B cell (primary cell): ENCODE results near the gene TRIM15. TPM values are rescaled to one million over a fixed set of nuclear protein-coding genes. Genes with fewer than 3 reads are reported as not detected.

ENCODE experiments used
- ATAC-seq: fragments of 200-7000 bp; cut with Tn5 transposase; one replicate; pipeline ENCODE4 v1.10.0; 2021; ENCODE audit warnings: low read depth, mild to moderate bottlenecking, moderate number of reproducible peaks, moderate library complexity
- CTCF ChIA-PET: fragments of 350-600 bp; sonication (Branson Sonifier 250); formaldehyde crosslinking; loops from one replicate; lab custom pipeline; 2021; ENCODE audit warnings: antibody characterized with exemption, inconsistent platforms; lab: Charles Lee
- POLR2A ChIA-PET: fragments of 350-600 bp; sonication (Branson Sonifier 250); formaldehyde crosslinking; loops from one replicate; lab custom pipeline; 2021; ENCODE audit warnings: antibody characterized with exemption; lab: Charles Lee
- DNase-seq: peaks from one replicate; pipeline ENCODE4 v3.0.0; 2013
- H2AFZ ChIP-seq: 2 replicates; pipeline ENCODE4 v1.6.1; 2012; ENCODE audit warnings: mild to moderate bottlenecking, low read depth, low read length; ENCODE audit not compliant: insufficient read depth, poor library complexity, severe bottlenecking
- H3K27ac ChIP-seq, 2 donors: 1 replicate in 1 of 2; 2 replicates in 1 of 2; pipeline ENCODE4 v1.5.1; 2012 to 2013; ENCODE audit warnings: low read length in 2 of 2, mild to moderate bottlenecking in 2 of 2, moderate library complexity in 1 of 2
- H3K27me3 ChIP-seq, 4 experiments: fragments of 200-600 bp in 1 of 4; sonication (generic) in 1 of 4; replicated peaks in 1 of 4; 1 replicate in 2 of 4; 2 replicates in 2 of 4; pipeline versions ENCODE4 v1.6.1 to v1.7.0; 2013 to 2016; ENCODE audit warnings: low read length in 3 of 4, mild to moderate bottlenecking in 2 of 4, mixed read lengths in 1 of 4, moderate library complexity in 1 of 4; ENCODE audit not compliant: insufficient read depth in 4 of 4, control insufficient read depth in 3 of 4; ENCODE audit errors: control extremely low read depth in 1 of 4
- H3K36me3 ChIP-seq, 2 experiments: replicated peaks in 1 of 2; 1 replicate in 1 of 2; 2 replicates in 1 of 2; pipeline versions ENCODE4 v1.6.1 to v1.7.1; 2013; ENCODE audit warnings: low read length in 1 of 2; ENCODE audit not compliant: insufficient read depth in 2 of 2, control insufficient read depth in 1 of 2; ENCODE audit errors: control extremely low read depth in 1 of 2, extremely low read depth in 1 of 2
- H3K4me1 ChIP-seq, 2 donors: fragments of 200-600 bp in 1 of 2; sonication (generic) in 1 of 2; 1 replicate in 1 of 2; 2 replicates in 1 of 2; pipeline versions ENCODE4 v1.5.1 to v1.6.1; 2013 to 2017; ENCODE audit warnings: low read length in 2 of 2; ENCODE audit not compliant: control insufficient read depth in 2 of 2, insufficient read depth in 2 of 2
- H3K4me2 ChIP-seq: replicated peaks from 2 replicates; pipeline ENCODE3; 2012; ENCODE audit warnings: mild to moderate bottlenecking, low read depth, low read length; ENCODE audit not compliant: poor library complexity, severe bottlenecking
- H3K4me3 ChIP-seq, 5 experiments: fragments of 200-600 bp in 1 of 5; sonication (generic) in 1 of 5; 1 replicate in 3 of 5; 2 replicates in 2 of 5; pipeline versions ENCODE4 v1.5.1 to v1.7.0; 2011 to 2016; ENCODE audit warnings: low read length in 4 of 5, mild to moderate bottlenecking in 4 of 5, low read depth in 2 of 5, control low read depth in 1 of 5, moderate library complexity in 1 of 5; ENCODE audit not compliant: insufficient read depth in 1 of 5; ENCODE audit errors: control extremely low read depth in 1 of 5, extremely low read depth in 1 of 5
- H3K79me2 ChIP-seq: fragments of 200-600 bp; sonication (generic); one replicate; pipeline ENCODE4 v1.6.0; 2016; ENCODE audit warnings: low read length; ENCODE audit not compliant: control insufficient read depth, insufficient read depth
- H3K9ac ChIP-seq: fragments of 200-600 bp; sonication (generic); 2 replicates; pipeline ENCODE4 v1.6.1; 2017; ENCODE audit warnings: mild to moderate bottlenecking, low read length, moderate library complexity
- H3K9me3 ChIP-seq, 3 donors: one replicate each; pipeline versions ENCODE4 v1.6.1 to v1.7.1; 2013; ENCODE audit warnings: low read length in 2 of 3; ENCODE audit not compliant: control insufficient read depth in 2 of 3, insufficient read depth in 1 of 3; ENCODE audit errors: control extremely low read depth in 1 of 3
- H4K20me1 ChIP-seq: 2 replicates; pipeline ENCODE4 v1.6.0; 2012; ENCODE audit warnings: mild to moderate bottlenecking, low read length; ENCODE audit not compliant: insufficient read depth, control insufficient read depth, poor library complexity, severe bottlenecking
- H3K27ac Mint-ChIP-seq: one replicate; pipeline ENCODE4 v1.8.0; 2021; ENCODE audit warnings: mixed read lengths
- H3K27me3 Mint-ChIP-seq: one replicate; pipeline ENCODE4 v1.8.0; 2021; ENCODE audit warnings: mixed read lengths
- H3K4me1 Mint-ChIP-seq: one replicate; pipeline ENCODE4 v1.8.0; 2021; ENCODE audit warnings: mixed read lengths
- H3K4me3 Mint-ChIP-seq: one replicate; pipeline ENCODE4 v1.8.0; 2021; ENCODE audit warnings: mixed read lengths
- H3K9me3 Mint-ChIP-seq: one replicate; pipeline ENCODE4 v1.8.0; 2022; ENCODE audit warnings: mixed read lengths; ENCODE audit not compliant: insufficient read depth
- EZH2 ChIP-seq: IDR thresholded peaks from 2 replicates; pipeline ENCODE4 v1.6.1; 2012; ENCODE audit warnings: borderline replicate concordance, low read depth, mild to moderate bottlenecking, moderate library complexity, low read length; ENCODE audit not compliant: insufficient read depth, poor library complexity, severe bottlenecking
- WGBS: methylation state at CpG from one replicate; pipeline ENCODE4 v1.1.5; 2013; ENCODE audit warnings: missing lambda C conversion rate; ENCODE audit not compliant: insufficient coverage; 5-methylcytosine and 5-hydroxymethylcytosine counted together
- intact Hi-C: fragments of 100-400 bp; cut with micrococcal nuclease; formaldehyde crosslinking; loops from one replicate; pipeline ENCODE4 v1.10.0; 2022
- polyA plus RNA-seq: library from polyadenylated mRNA; depleted of rRNA; stranded (reverse); fragments of >200 nt; gene quantifications from 2 replicates; pipeline ENCODE4 v1.2.3, GENCODE V29; 2012
- total RNA-seq, 2 donors: library from RNA; stranded (reverse); fragments of 120-200 nt in 1 of 2; gene quantifications; 1 replicate in 1 of 2; 2 replicates in 1 of 2; pipeline versions ENCODE4 v1.2.3 to v1.2.4, GENCODE V29; 2013 to 2022
- TF ChIP-seq, protein P1 (sequence below): fragments of 200-600 bp; IDR thresholded peaks from one replicate; pipeline ENCODE4 v1.8.0; 2022; ENCODE audit warnings: antibody characterized with exemption, mild to moderate bottlenecking

The TRIM15 gene
- total and polyA plus RNA-seq, 2 donors (not counting 1 experiment from before 2014, with no cell fraction given): not detected

DNA sequence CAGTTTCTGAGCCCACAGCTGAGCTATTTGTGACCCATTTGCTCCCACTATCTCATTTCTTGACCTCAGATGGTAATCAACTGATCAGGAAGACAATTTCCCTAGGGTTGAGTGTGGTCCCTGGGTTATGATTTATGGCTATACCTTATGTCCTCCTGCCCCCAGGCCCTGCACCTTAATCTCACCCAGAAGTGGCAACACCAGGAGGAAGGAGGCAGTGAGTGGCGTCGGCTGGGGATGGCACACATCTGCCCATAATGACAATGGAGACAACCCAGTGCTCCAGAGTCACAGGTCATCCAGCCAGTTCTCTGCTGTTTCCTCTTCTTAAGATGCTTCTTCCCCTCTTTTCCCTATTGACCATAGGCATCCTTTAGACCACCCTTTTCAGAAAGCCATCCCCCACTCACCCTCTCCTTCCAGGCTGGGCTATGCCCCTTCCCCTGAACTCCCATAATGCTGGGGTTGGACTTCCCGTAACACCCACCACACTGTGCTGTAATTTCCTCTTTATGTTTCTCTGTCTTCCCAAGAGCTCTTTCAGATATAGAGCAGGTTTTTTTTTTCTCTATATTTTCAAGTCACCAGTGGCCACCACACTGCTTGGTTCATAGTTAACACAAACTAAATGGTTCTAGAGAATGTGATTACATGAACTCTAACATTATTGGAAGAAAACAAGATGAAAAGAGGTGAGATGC is 10.3 kb upstream of the TRIM15 start:
- Histone ChIP-seq H3K4me3 (no peak overlapping the region), H3K4me1 (no peaks in the 10 kb centered on the region), H3K27ac (no peak overlapping the region), H3K36me3 (no peaks in the 10 kb centered on the region), H4K20me1 (no peaks in the 10 kb centered on the region), H3K9me3 (no peaks in the 10 kb centered on the region), H2AFZ (no peak overlapping the region), H3K4me2 (no peak overlapping the region), H3K27me3 (peaks cover 0 to 33% (median 12%) of the 10 kb centered on the region in 4 experiments), H3K9ac (no peak overlapping the region), H3K79me2 (no peaks in the 10 kb centered on the region)
- DNase-seq (no peak), ATAC-seq (no peak)
- CTCF ChIA-PET: interaction anchor here (1.0 kb wide), 1 partner anchor 18 kb away, joined by 4 read pairs; no protein-coding TSS in a partner anchor
- 82% methylated on average over 2 of the region's 3 CpGs for WGBS
- H3K27ac Mint-ChIP-seq: no peak overlapping the region
- H3K4me3 Mint-ChIP-seq: no peak overlapping the region
- peaks cover 50% of the 10 kb centered on the region for H3K27me3 Mint-ChIP-seq
- intact Hi-C loops: no loop called here
- TF ChIP-seq EZH2: no peak
- TF ChIP-seq, protein P1, sequence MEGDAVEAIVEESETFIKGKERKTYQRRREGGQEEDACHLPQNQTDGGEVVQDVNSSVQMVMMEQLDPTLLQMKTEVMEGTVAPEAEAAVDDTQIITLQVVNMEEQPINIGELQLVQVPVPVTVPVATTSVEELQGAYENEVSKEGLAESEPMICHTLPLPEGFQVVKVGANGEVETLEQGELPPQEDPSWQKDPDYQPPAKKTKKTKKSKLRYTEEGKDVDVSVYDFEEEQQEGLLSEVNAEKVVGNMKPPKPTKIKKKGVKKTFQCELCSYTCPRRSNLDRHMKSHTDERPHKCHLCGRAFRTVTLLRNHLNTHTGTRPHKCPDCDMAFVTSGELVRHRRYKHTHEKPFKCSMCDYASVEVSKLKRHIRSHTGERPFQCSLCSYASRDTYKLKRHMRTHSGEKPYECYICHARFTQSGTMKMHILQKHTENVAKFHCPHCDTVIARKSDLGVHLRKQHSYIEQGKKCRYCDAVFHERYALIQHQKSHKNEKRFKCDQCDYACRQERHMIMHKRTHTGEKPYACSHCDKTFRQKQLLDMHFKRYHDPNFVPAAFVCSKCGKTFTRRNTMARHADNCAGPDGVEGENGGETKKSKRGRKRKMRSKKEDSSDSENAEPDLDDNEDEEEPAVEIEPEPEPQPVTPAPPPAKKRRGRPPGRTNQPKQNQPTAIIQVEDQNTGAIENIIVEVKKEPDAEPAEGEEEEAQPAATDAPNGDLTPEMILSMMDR: no peak
- H3K4me1 Mint-ChIP-seq: no peaks in the 10 kb centered on the region
- no peaks in the 10 kb centered on the region for H3K9me3 Mint-ChIP-seq
- POLR2A ChIA-PET: no interaction called here

DNA sequence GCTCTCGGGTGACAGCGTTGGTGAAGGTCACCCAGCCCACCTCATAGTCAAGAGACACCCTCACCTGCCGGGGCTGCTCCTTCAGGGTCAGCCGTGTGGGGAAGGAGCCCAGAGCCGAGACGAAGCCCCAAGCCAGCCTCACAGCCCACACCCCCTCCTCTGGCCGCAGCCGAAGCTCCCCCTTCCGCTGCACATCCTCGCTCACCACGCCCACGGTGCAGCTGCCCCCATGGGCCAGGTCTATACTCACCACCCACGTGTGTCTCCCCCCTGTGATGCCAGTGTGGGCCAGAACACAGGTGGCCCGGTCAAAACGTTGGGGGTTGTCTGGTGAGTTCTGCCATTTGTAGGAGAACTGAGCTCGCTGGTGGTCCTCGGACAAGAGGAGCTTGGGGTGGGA is 9.3 kb upstream of the TRIM15 start:
- H3K27me3 Mint-ChIP-seq: peaks cover 44% of the 10 kb centered on the region
- ATAC-seq: no peak

More for the DNA sequence above, 9.3 kb upstream of the TRIM15 start:
- Histone ChIP-seq H3K9ac (no peak overlapping the region), H3K4me2 (no peak overlapping the region), H3K4me1 (no peaks in the 10 kb centered on the region), H3K4me3 (no peak overlapping the region), H3K9me3 (no peaks in the 10 kb centered on the region), H3K27me3 (peaks cover 0 to 29% (median 12%) of the 10 kb centered on the region in 4 experiments), H2AFZ (no peak overlapping the region), H4K20me1 (no peaks in the 10 kb centered on the region), H3K79me2 (no peaks in the 10 kb centered on the region), H3K36me3 (no peaks in the 10 kb centered on the region), H3K27ac (no peak overlapping the region)
- intact Hi-C loops: no loop called here
- Mint-ChIP-seq H3K27ac (no peak overlapping the region), H3K9me3 (no peaks in the 10 kb centered on the region), H3K4me3 (no peak overlapping the region), H3K4me1 (no peaks in the 10 kb centered on the region)
- TF ChIP-seq, protein P1: no peak
- 91% methylated on average over 13 of the region's 17 CpGs for WGBS
- ChIA-PET POLR2A (no interaction called here), CTCF (interaction anchor here (0.9 kb wide), 1 partner anchor 24 kb away, joined by 3 read pairs; no protein-coding TSS in a partner anchor)
- no peak for DNase-seq
